Activated CD4-positive, alpha-beta T cell treated with anti-CD3 and anti-CD28 coated beads, Interleukin-2, amount 50 U/mL, for 4 hours (primary cell): ENCODE measurements around the gene COQ8A.

Experiments used
- DNase-seq, 2 experiments: peaks; one replicate each; pipeline ENCODE4 v3.0.0-alpha.2; 2020

COQ8A gene

DNA sequence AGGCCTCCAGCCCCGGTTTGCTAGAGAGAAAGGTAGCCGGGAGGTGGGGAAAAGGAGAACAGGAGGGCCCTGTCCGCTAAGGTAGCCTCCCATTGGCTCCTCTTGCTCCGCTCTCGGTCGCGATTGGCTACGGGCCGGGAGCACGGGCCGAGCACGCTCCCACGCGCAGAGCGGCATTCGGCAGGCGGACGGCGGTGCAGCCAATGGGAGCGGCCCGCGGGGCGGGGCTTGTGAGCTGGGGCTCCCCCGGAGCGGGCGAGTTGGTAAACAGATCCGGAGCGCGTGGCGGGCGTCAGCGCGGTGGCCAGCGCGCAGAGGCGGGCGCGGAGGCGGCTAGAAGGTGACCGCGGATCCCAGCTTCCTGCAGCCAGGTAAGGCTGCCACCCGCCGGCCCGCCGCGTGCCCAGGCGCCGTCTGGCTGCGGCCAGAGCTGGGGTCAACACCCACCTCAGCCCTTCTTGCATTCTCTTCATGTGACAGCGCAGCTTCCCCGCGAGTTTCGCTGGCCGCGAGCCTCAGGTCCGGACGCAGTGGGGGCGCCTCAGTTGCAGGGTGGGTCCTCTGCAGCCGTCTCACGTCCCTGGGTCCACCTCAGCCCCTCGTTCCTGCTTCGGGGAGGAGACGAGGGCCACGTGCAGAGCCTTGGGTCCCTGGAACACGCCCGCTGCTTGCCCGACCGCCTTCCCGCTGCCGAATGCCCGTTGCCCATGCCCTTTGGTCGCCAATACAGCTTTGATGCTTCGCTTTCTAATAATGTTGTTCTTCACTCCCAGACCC lies at the start of gene COQ8A:
Gene COQ8A, plus strand, starts transcription at position 266 of the 777 bp plus-strand sequence. CDS start 21,092 bp downstream, outside the sequence.
- peak; percentile 96 to 98 for DNase-seq

DNA sequence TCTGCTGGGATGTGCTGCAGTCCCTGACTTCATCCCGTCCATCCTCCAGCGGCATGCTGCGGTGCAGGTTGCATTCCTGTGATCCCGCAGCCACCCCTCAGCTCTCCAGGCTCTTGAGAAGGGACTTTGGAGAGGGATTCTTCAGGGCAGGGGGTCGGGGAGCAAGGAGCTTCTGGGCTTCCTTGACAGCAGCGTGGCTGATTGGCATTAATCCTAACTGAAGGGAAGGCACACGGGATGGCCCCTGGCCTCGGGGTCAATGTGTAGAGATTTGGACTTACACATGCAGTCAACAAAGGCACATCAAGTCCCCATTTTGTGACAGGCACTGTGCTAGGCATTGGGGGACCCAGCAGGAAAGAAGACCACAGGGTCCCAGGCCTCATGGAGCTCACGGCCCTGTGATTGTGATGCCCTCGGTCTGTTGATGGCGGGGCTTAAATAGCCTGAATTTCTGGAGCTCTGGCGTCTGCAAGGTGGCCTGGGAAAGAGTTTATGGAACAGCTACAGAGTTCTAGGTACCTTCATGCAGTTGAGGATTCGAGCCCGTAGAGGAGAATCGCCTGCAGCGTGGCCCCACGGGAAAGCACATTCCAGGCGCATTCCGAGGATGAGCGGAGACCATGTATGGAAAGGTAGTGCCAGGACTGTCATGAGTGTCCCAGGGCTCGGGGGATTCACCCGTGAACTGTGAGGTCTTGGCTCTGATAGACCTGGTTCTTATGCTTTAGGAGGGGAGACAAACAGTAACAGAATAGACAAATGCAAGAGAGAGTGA lies 49.6 kb upstream of the COQ8A start:
- DNase-seq: no peak

DNA sequence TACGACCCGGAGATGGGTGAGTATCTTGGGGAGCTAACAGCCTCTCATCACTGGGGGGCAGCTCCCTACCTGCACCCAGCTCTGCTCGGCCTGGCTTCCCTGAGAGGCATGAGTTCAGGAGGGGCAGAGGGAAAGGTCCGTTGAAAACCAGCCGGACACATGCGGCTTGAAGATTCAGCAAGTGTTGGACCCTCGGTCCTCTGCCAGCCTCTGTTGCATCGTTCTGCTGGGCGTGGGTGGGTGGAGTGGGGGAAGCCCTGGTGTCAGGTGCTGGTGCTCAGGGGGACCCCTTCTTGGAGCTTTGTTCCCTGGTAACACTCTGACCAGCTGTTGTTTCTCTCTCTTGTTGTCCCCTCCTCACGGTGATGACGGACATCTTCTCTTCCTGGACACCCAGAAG lies 48.7 kb upstream of the COQ8A start:
- no peak for DNase-seq

DNA sequence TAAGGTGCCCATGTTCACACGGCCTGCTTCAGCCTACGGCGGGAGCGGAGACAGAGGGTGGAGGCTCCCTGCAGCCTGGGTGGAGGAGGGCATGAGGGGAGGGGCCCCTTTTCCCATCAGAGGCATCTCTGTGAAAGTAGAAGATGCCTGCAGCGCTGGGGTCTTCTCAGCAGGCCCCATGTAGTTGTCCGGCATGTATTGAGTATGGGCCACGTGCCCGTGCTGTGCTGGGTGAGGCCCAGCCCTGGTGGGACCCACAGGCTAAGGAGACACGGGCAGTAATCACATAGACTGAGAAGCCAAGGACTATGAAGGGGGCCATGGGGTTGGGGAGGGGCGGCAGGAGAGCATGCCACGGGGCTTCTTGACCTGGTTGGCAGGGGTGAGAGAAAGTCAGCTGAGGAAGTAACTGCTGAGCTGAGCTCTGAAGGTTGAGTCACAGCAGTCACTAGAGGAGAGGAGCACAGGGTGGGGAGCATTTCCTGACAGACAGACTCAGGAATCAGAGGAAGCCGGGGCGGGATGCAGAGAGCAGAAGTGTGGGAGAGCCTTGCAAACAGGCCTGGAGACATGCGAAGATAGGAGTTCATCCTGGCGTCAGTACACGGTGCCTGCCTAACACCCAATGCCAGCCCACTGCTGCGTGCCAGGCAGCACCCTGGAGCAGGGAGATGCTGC lies 48.1 kb upstream of the COQ8A start:
- DNase-seq: no peak

DNA sequence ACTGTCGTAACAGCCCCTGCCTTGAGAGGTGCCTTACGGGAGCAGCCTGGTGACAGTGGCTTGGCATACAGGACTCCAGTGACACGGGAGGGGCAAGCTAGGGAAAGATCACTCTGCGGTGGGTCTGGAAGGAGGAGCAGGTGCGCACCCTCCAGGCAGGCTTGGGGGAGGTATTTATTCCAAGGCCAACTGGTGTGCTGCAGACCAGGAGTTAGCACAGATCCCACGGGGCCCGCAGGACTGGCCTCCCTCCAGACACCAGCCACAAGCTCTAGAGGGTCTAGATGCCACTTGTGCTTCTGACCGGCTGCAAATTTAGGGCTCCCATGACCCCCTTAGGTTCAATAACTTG lies 47.6 kb upstream of the COQ8A start:
- no peak for DNase-seq

DNA sequence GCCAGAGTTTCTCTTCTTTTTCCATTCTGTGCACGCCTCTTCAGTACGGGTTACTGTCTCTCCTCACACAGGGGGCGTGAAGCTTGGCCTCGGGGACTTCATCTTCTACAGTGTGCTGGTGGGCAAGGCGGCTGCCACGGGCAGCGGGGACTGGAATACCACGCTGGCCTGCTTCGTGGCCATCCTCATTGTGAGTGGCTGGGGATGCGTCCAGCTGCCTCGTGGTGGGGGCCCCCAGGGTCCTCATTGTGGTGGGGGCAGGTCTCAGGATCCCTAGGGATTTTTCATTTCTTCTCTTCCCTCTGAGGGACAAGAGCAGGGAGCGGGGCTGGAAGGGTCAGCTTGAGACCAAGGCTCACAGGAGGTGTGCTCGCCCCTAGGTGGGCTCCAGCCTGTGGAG lies 46.2 kb upstream of the COQ8A start:
- no peak for DNase-seq

DNA sequence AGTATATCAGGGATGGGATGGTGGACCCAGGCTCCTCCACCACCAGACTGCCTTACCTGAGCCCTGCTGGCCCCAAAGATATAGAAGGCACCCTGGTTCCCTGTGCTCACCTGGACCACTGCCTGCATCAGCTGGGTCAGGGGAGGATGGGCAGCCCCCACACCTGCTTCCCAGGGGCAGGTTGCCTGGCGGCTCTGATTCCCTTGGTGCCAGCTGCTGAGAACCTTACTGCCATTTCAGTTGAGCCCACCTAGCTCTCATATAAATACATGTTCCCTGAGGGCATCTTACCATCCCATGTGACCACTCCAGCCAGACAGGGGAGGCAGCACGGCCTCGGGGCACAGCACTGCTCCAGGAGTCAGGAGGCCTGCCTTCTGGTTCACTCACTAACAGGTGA lies 45.3 kb upstream of the COQ8A start:
- DNase-seq: no peak

DNA sequence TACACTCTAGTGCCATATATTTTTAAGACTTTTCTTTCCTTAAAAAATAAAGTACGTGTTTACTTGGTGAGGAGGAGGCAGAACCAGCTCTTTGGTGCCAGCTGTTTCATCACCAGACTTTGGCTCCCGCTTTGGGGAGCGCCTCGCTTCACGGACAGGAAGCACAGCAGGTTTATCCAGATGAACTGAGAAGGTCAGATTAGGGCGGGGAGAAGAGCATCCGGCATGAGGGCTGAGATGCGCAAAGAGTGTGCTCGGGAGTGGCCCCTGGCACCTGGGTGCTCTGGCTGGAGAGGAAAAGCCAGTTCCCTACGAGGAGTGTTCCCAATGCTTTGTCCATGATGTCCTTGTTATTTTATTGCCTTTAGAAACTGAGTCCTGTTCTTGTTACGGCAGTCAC lies 44.5 kb upstream of the COQ8A start:
- no peak for DNase-seq

DNA sequence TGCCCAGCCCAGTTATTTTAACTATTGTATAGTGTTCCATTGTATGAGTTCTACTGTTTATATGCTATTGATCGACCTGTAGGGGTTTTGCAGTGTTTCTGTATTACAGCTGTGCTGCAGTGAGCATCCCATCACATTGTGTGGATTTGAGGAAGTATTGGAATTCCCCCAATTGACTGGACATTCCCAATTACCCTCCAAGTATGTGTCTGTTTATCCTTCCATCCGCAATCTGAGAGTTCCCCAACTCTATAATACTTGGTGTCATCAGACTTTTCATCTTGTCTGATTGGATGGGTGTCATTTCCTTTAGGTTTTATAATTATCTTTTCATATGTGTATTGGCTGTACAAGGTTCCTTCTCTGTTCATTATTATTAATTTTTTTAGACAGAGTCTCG lies 41.8 kb upstream of the COQ8A start:
- DNase-seq: no peak

DNA sequence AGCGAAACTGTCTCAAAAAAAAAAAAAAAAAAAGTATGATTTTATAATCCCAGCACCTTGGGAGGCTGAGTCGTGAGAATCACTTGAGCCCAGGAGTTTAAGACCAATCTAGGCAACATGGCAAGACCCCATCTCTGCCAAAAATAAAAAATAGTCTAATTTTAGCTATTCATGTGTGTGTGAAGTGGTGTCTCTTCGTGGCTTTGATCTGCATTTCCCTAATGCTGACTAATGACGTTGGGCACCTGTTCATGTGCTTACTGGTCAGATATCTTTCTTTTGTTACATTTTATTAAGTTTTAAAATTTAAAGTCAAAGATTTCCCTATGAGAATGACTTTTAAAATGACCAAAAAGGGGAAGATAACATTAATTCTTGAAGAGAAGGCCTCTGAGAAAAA lies 38.7 kb upstream of the COQ8A start:
- DNase-seq: no peak

DNA sequence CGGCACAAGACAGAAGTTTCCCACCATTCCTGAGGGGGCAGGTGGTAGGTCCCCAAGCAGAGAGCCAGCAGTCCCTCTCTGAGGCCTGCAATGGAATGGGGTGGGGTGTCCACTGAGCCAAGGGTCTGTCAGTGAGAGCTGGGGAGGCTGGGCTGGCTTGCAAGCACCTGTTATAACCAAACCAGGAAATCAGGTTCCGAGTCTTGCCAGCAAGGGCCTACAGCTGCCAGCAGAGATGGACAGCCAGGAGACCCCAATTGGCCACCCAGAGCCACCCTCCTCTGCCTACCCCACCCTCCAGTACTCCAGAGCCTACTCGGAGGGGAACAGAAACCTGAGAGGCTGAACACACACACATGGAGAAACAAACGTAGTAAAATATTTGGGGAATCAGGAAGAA lies 37.5 kb upstream of the COQ8A start:
- no peak for DNase-seq

DNA sequence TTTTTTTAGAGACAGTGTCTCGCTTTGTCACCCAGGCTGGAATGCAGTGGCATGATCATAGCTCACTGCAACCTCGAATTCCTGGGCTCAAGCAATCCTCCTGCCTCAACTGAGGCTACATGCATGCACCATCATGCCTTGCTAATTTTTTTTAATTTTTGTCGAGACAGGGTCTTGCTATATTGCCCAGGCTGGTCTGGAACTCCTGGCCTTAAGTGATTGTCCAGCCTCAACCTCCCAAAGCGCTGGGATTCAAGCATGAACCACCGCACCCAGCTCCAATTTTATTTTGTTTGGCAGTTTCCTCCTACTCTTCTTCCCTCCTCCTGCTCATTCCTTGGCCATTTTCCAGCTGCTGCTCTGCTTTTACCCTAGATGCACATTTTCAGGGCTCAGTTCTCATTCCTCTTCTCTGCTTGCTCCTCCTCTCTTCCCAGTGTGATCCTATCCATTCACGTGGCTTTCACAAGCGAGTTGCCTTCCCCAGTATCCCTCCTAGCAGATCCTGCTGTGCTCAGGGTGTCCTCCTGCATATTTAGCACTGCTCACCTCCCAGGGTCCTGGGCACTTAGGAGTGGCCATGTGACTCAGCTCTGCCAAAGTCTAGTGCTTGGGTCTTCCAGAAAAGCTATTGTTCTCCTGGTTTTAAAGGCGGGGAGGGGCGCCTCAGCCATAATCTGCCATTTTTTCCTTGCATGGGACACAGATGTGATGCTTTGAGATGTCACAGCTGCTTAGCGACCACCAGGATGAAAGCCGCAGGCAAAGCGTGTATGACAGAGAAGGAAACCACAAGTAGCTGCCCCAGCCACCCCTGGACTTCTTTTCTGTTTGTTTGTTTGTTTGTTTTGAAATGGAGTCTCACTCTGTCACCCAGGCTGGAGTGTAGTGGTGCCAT lies 36.0 kb upstream of the COQ8A start:
- no peak for DNase-seq

DNA sequence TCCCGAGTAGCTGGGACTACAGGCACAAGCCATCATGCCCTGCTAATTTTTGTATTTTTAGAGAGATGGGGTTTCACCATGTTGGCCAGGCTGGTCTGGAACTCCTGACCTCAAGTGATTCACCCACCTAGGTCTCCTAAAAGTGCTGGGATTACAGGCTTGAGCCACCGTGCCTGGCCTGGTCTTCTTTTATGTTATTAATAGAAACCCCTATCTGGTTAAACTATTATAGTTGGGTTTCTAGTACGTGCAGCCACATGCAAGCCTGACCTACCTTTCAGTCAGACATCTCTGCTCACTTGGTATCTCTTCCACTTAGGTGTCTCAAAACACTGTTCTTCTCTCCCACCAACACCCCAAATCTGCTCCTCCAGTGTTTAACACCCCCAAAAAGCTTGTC lies 35.3 kb upstream of the COQ8A start:
- no peak for DNase-seq

DNA sequence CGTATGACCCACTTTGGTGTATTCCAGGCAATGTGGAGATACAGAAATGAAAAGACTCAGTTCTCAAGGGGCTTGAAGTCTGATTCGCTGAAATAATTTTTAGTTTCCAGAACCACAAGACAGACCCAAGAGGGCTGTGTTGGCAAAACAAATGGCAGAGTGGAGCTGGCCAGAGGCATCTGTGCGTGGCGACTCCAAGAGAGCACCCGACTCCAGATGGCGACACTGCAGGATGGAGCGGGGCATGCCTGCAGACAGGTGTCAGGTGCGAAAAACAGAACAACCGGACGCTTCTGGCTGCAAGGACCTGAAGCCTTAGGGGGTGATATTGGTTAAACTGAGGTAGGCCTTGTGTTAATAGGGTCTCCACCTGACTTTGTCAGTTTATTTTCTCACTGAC lies 31.7 kb upstream of the COQ8A start:
- DNase-seq: no peak

DNA sequence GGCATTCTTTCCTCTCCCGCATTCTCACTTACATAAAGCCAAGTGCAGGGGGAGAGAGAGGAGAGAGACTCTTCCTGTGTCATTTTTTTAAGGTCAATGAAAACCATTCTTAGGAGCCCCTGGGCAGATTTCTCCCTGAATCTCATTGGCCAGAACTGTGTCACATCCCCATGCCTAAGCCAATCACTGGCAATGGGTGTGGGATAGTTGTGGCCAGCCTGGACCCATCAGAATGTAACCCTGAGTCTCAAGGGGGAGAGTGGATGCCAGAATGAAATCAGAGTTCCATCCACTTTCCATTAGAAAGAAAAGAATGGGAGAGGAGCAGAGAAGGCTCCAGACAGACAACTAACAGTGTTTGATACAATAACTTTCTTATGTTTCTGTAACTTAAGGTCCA lies 31.2 kb upstream of the COQ8A start:
- no peak for DNase-seq

DNA sequence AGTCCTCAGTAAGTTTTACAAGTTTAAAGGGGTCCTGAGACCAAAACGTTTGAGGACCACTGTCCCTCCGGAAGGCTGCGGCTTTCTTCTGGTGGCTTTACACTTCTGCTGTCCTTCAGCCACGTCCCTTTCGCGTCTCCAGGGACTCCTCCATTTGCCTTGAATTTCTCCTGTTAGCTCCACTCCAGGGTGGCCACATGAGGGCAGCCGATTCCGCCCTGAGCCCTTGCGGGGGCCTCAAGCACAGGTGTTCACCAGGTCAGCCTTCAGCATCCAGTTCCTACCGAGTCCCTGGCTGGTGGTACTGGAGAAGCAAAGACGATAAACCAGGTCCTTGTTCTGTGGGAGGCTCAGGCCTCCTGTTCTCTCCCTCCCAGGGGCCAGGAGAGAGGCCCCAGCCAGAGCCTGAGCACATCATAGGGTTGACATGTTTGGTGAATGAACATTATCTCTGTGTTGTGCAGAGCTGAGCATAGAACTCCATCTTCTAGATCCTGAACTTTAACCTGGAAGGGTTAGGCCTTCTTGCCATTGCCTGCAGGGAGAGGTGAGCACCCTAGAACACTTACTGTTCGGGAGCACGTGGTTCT lies 27.4 kb upstream of the COQ8A start:
- peak; percentile 28 to 30 for DNase-seq

DNA sequence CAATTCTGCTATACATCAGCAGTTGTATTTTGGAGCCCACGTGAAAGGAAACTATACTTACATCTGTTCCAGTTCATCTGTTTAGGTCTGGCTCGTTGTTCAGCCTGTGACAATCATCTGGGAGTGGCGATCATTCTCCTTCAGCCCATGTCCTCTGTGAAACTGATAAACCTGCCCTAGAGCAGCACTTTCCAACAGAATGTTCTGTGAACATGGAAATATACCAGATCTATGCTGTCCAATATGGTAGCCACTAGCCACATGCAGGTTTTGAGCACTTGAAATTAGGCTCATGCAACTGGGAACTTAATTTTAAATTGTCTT lies 24.5 kb upstream of the COQ8A start:
- no peak for DNase-seq

DNA sequence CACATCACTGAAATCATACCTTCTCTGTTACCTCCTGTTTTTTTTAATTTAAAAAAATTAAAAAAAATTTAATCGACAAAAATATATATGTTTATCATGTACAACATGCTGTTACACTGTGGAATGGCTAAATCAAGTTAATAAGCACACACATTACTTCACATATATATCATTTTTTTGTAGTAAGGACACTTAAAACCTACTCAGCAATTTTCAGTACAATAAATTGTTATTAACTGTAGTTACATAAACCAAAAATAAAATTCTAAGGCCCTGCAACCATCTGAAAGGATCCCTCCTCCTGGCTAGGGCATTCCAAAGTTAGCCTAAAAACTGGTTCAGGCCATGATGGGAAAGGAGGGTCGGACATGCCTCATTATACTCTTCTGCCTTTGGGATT lies 23.6 kb upstream of the COQ8A start:
- no peak for DNase-seq

DNA sequence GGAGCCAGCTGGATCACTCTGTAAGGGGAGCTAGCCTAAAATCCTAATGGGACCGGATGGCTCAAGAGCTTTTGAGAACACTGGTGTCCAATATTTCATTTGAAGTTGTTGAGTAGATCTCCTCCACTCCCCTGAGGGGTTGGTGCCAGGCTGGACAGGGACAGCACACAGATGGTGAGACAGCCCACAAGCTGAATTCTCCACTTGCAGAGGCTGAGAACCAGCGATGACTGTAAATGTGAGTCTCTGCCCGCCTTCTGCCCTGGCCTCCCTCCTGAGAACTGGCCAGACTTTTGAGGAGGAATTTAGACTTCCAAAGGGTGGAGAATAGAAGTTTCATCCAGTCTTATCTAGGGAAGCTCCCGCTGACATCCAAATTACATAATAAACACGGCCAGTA lies 20.5 kb upstream of the COQ8A start:
- DNase-seq: no peak

DNA sequence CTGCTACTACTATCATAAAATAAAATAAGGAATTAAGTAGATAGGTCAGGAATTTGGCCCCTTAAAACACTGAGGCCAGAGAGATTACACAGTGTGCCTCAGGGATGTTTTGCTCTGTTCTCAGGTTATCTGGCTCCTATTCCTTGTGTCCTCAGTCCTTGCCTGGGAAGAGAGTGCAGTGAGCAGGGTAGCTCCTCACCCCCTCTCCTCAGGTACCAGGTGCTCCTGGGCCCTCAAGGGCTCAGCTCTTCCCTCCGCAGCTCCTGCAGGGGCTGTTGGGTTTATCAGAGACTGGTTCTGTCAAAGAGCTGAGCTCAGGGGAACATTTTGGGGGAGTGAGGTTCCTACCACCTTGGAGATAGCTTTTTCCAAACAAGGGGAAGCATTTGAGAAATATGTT lies 20.1 kb upstream of the COQ8A start:
- DNase-seq: no peak

DNA sequence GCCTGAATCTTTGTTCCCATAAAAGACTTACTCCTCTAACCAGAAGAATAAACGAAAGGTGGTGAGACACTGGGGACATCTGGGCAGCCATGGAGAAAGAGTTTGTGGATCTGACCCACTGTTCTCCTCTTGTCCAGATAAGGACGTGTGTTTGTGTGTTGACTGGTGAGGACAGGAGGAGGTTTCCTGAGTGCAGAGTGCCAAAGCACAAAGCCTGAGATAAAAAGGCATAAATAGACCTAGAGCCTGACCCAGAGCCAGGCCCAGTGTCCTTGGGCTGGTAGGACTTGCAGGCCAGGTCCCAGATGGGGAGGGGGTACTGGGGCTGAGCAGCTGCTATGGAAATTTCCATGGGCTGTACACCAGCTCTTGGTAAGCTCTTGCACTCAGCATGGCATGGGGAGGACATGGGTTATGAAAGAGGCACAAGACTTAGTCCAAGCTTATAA lies 19.6 kb upstream of the COQ8A start:
- no peak for DNase-seq

DNA sequence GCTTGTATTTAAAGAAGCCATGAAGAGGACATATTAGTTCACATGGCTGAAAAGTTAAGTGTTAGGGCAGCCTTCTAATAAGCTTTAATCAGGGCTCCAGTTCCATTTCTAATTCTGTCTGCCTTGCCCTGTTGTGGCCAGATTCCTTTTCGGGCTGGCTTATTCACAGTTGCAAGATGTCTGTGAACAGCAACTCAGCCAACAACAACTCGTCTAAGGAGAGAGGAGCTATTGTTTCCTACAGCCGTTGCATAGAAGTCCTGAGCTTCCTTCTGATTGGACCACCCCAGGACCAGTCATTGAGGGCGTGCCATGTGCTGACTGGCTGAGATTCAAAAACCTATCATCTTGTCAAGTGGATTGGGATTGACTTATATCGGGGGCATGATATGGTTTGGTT lies 18.6 kb upstream of the COQ8A start:
- no peak for DNase-seq
